HCT116 (cell line): ENCODE results near the gene RPS27. TPM values are rescaled to one million over a fixed set of nuclear protein-coding genes. Genes with fewer than 3 reads are reported as not detected.
A peak's percentile ranks its signal among the peaks of the same experiment; 100 is the strongest.

ENCODE experiments used
- ATAC-seq: fragments of 200-7000 bp; cut with Tn5 transposase; 2 replicates; pipeline ENCODE4 v1.9.1; 2020; ENCODE audit warnings: mild to moderate bottlenecking, moderate library complexity
- BruUV-seq: library from RNA; stranded (reverse); fragments of 400-500 nt; replicated peaks from 2 replicates; lab custom pipeline; 2021; lab: Mats Ljungman, UMichigan
- CTCF ChIA-PET: fragments of 300-600 bp; sonication (Branson Sonifier 250); formaldehyde crosslinking; loops from one replicate; lab custom pipeline; 2021; ENCODE audit warnings: antibody characterized with exemption; lab: Charles Lee
- POLR2A ChIA-PET: fragments of 300-600, 350-600 bp; sonication (Branson Sonifier 250); formaldehyde crosslinking; loops from one replicate; lab custom pipeline; 2021; ENCODE audit warnings: antibody characterized with exemption; lab: Charles Lee
- RAD21 ChIA-PET, 2 experiments: fragments of 300-600 bp; sonication (Branson Sonifier 250); formaldehyde crosslinking; loops; one replicate each; lab custom pipeline; 2023; ENCODE audit warnings: low total read pairs in 2 of 2; ENCODE audit not compliant: uncharacterized antibody in 2 of 2, unreplicated experiment in 2 of 2, low non-redundant PET in 1 of 2; lab: Charles Lee
- DNase-seq: peaks from one replicate; pipeline ENCODE4 v3.0.0-alpha.2; 2010; ENCODE audit warnings: low read depth, low spot score
- H2AFZ ChIP-seq: fragments of 200-600 bp; shearing (Covaris generic), sonication (generic); 2 replicates; pipeline ENCODE4 v1.6.1; 2017; ENCODE audit warnings: low read depth, mixed run types, mixed read lengths, antibody characterized with exemption, low read length; ENCODE audit not compliant: poor library complexity, severe bottlenecking
- H3K27ac ChIP-seq: 2 replicates; pipeline ENCODE4 v1.5.1; 2012; ENCODE audit warnings: low read depth, low read length
- H3K27me3 ChIP-seq: fragments of 200-600 bp; sonication (generic); 2 replicates; pipeline ENCODE4 v1.6.1; 2016; ENCODE audit warnings: mixed run types, low read length, mixed read lengths; ENCODE audit not compliant: insufficient read depth
- H3K36me3 ChIP-seq, 2 experiments: fragments of 200-500 bp in 1 of 2; fragments of 200-600 bp in 1 of 2; sonication (Bioruptor generic) in 1 of 2; sonication (generic) in 1 of 2; 2 replicates each; pipeline versions ENCODE4 v1.5.1 to v1.6.1; 2014 to 2016; ENCODE audit warnings: low read length in 2 of 2, inconsistent platforms in 1 of 2, mixed read lengths in 1 of 2, mixed run types in 1 of 2; ENCODE audit not compliant: insufficient read depth in 2 of 2, control insufficient read depth in 1 of 2
- H3K4me1 ChIP-seq, 2 experiments: fragments of 200-600 bp in 1 of 2; sonication (generic) in 1 of 2; 2 replicates each; pipeline versions ENCODE4 v1.5.1 to v1.6.1; 2012 to 2017; ENCODE audit warnings: low read length in 2 of 2, inconsistent platforms in 1 of 2, mild to moderate bottlenecking in 1 of 2, mixed read lengths in 1 of 2, mixed run types in 1 of 2, moderate library complexity in 1 of 2; ENCODE audit not compliant: insufficient read depth in 2 of 2, control insufficient read depth in 1 of 2
- H3K4me2 ChIP-seq: fragments of 200-600 bp; sonication (generic); 2 replicates; pipeline ENCODE4 v1.6.1; 2017; ENCODE audit warnings: mixed run types, low read length, mixed read lengths
- H3K4me3 ChIP-seq, 2 experiments: fragments of 200-600 bp in 1 of 2; sonication (generic) in 1 of 2; replicated peaks in 1 of 2; 2 replicates each; pipeline ENCODE4 v1.5.1; 2011 to 2016; ENCODE audit warnings: low read length in 2 of 2, control low read depth in 1 of 2, low read depth in 1 of 2, mild to moderate bottlenecking in 1 of 2, mixed read lengths in 1 of 2, mixed run types in 1 of 2
- H3K79me2 ChIP-seq: fragments of 200-600 bp; sonication (generic); 2 replicates; pipeline ENCODE4 v1.6.1; 2017; ENCODE audit warnings: mild to moderate bottlenecking, mixed run types, low read length, moderate library complexity, mixed read lengths; ENCODE audit not compliant: insufficient read depth
- H3K9ac ChIP-seq: fragments of 200-600 bp; sonication (generic); 2 replicates; pipeline ENCODE4 v1.6.1; 2016; ENCODE audit warnings: low read length, mixed read lengths
- H3K9me2 ChIP-seq: fragments of 200-600 bp; sonication (generic), shearing (Covaris generic); 2 replicates; pipeline ENCODE4 v1.6.1; 2017; ENCODE audit warnings: mixed run types, mild to moderate bottlenecking, moderate library complexity; ENCODE audit not compliant: insufficient read depth
- H3K9me3 ChIP-seq, 2 experiments: fragments of 200-500 bp in 1 of 2; fragments of 200-600 bp in 1 of 2; sonication (Bioruptor generic) in 1 of 2; sonication (generic) in 1 of 2; 2 replicates each; pipeline ENCODE4 v1.6.1; 2014 to 2017; ENCODE audit warnings: low read length in 2 of 2, mixed read lengths in 2 of 2, inconsistent platforms in 1 of 2, low read depth in 1 of 2, mild to moderate bottlenecking in 1 of 2, mixed run types in 1 of 2, moderate library complexity in 1 of 2; ENCODE audit not compliant: control insufficient read depth in 1 of 2, insufficient read depth in 1 of 2
- H4K20me1 ChIP-seq: fragments of 200-600 bp; sonication (generic), shearing (Covaris generic); 2 replicates; pipeline ENCODE4 v1.6.1; 2017; ENCODE audit warnings: mixed run types, mild to moderate bottlenecking, moderate library complexity; ENCODE audit not compliant: insufficient read depth
- CEBPB ChIP-seq: IDR thresholded peaks from 2 replicates; pipeline ENCODE4 v1.6.1; 2012; ENCODE audit warnings: low read depth
- EGR1 ChIP-seq: IDR thresholded peaks from 2 replicates; pipeline ENCODE4 v1.6.1; 2012; ENCODE audit warnings: low read depth
- ELF1 ChIP-seq: IDR thresholded peaks from 2 replicates; pipeline ENCODE4 v1.6.1; 2012; ENCODE audit warnings: low read depth, borderline replicate concordance
- EZH2phosphoT487 ChIP-seq: fragments of 200-600 bp; IDR thresholded peaks from 2 replicates; pipeline ENCODE4 v1.6.1; 2018; ENCODE audit warnings: antibody characterized with exemption, borderline replicate concordance
- FOSL1 ChIP-seq: IDR thresholded peaks from 2 replicates; pipeline ENCODE4 v1.6.1; 2012; ENCODE audit warnings: low read depth
- JUND ChIP-seq: IDR thresholded peaks from 2 replicates; pipeline ENCODE4 v1.6.1; 2012
- POLR2A ChIP-seq: IDR thresholded peaks from 2 replicates; pipeline ENCODE4 v1.7.0; 2011; ENCODE audit warnings: borderline replicate concordance; ENCODE audit not compliant: insufficient read depth, insufficient read length; ENCODE audit errors: extremely low read depth
- RAD21 ChIP-seq: IDR thresholded peaks from 2 replicates; pipeline ENCODE4 v1.6.1; 2012; ENCODE audit warnings: low read depth, mild to moderate bottlenecking
- SIN3A ChIP-seq: IDR thresholded peaks from 2 replicates; pipeline ENCODE4 v1.6.1; 2012; ENCODE audit warnings: low read depth
- SP1 ChIP-seq: IDR thresholded peaks from 2 replicates; pipeline ENCODE4 v1.6.1; 2012; ENCODE audit warnings: low read depth
- SRF ChIP-seq: IDR thresholded peaks from 2 replicates; pipeline ENCODE4 v1.6.1; 2012; ENCODE audit warnings: low read depth
- TCF7L2 ChIP-seq: IDR thresholded peaks from 2 replicates; pipeline ENCODE4 v1.7.0; 2011; ENCODE audit warnings: borderline replicate concordance, inconsistent platforms; ENCODE audit not compliant: insufficient read depth, insufficient read length; ENCODE audit errors: extremely low read depth
- YY1 ChIP-seq: IDR thresholded peaks from 2 replicates; pipeline ENCODE4 v1.6.1; 2011; ENCODE audit warnings: low read length, low read depth, moderate library complexity, mild to moderate bottlenecking; ENCODE audit not compliant: insufficient replicate concordance; ENCODE audit errors: extremely low read depth
- ZFX ChIP-seq: fragments of 450-650 bp; IDR thresholded peaks from 2 replicates; pipeline ENCODE4 v1.6.1; 2017
- ZNF274 ChIP-seq: fragments of 200-500 bp; sonication (Bioruptor generic); IDR thresholded peaks from 2 replicates; pipeline ENCODE4 v1.6.1; 2014; ENCODE audit warnings: mild to moderate bottlenecking, low read depth, low read length, inconsistent platforms
- intact Hi-C: fragments of 100-400 bp; cut with micrococcal nuclease; formaldehyde crosslinking; loops from 2 replicates; pipeline ENCODE4 v1.10.0; 2022
- total RNA-seq: library from RNA; stranded (reverse); gene quantifications from one replicate; pipeline ENCODE4 v1.2.1, GENCODE V29; 2021; ENCODE audit not compliant: unreplicated experiment
- TF ChIP-seq, protein P1 (sequence below): IDR thresholded peaks from 2 replicates; pipeline ENCODE4 v1.6.1; 2012

Gene RPS27
- total RNA-seq, 1 experiment from 2014 or later: 1,905 TPM

DNA sequence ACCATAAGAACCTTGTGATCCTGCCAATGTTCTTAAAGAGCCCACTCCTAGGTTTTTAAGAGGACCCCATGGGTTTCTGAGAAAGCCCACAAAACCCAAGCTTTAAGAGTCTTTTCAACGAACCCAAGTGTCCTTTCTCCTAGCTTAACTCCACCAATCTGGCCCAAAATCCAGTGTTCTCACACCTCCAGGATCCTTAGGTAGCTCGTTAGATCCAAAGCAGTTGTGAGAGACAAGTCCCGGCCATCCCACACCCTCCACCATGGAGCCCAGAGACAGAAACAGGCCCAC, 45.8 kb upstream of the RPS27 start:
- H3K36me3 ChIP-seq: peaks cover 9 to 21% of the 10 kb centered on the region in 2 experiments; a peak in 3 of 4 replicates
- CTCF ChIA-PET: no interaction called here
- H3K27me3 ChIP-seq: no peaks in the 10 kb centered on the region
- H3K9me2 ChIP-seq: no peaks in the 10 kb centered on the region
- no peaks in the 10 kb centered on the region for H4K20me1 ChIP-seq
- TF ChIP-seq POLR2A (no peak), EGR1 (no peak), SP1 (no peak), FOSL1 (no peak), TCF7L2 (no peak), SRF (no peak), JUND (no peak)
- peaks cover 24% of the 10 kb centered on the region; the same call in 1 of the 2 replicates for H3K79me2 ChIP-seq
- POLR2A ChIA-PET: interaction anchor here (1.3 to 2.4 kb wide), 3 partner anchors 12 to 23 kb away, joined by 3 to 8 read pairs (median 4); partner anchors contain the start of genes CREB3L4 and SLC39A1
- intact Hi-C loops: no loop called here
- H2AFZ ChIP-seq: no peak overlapping the region
- H3K4me3 ChIP-seq: peak overlapping the region; percentile 83 to 91
- peak overlapping the region; percentile 90 for H3K4me2 ChIP-seq
- H3K9ac ChIP-seq: peak overlapping the region; percentile 95
- BruUV-seq: TSS peak; percentile 30
- ATAC-seq (no peak), DNase-seq (no peak)
- RAD21 ChIA-PET: no interaction called here
- no peaks in the 10 kb centered on the region for H3K9me3 ChIP-seq
- peak overlapping the region; percentile 98 for H3K27ac ChIP-seq
- peaks cover 6 to 18% of the 10 kb centered on the region in 2 experiments; a peak in 3 of 4 replicates for H3K4me1 ChIP-seq

DNA sequence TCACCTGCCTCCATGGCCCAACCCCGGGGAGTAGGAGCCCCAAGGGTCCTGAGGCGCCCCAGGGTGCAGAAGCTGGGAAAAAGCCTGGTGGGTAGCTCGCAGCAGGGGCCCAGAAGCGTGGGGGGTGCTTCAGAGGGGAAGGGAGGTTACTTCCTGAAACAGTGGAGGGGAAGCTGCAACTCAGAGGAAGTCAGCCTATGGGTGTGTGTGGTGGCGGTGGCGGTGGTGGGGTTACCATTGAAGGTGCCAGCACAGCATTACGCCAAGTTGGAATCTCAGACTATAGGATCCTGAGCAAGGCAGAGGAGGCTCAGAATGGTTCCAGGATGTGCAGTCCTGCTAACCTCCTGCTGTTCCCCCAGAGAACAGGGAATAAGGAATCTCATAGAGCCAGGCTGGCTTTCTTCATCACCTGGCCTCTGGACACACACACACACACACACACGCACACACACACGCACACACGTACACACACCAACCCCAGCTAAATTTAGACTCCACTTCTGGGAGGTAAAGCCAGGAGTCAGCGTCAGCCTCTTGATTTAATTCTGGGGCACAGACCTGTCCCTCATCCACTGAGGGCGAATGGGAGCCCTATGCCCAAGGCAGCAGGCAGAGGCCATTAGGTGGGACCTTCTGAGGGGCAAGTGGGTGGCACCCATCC, 45.3 kb upstream of the RPS27 start:
- DNase-seq (no peak), ATAC-seq (peak; percentile 37)
- BruUV-seq: no TSS peak
- Histone ChIP-seq H3K27me3 (no peaks in the 10 kb centered on the region), H3K4me2 (peak overlapping the region; percentile 90), H3K9ac (peak overlapping the region; percentile 95), H2AFZ (no peak overlapping the region), H3K4me1 (peaks cover 6 to 18% of the 10 kb centered on the region in 2 experiments; a peak in 3 of 4 replicates), H3K4me3 (peak overlapping the region; percentile 83 to 91), H3K9me3 (no peaks in the 10 kb centered on the region), H3K79me2 (peaks cover 24% of the 10 kb centered on the region; the same call in 1 of the 2 replicates), H4K20me1 (no peaks in the 10 kb centered on the region), H3K36me3 (peaks cover 9 to 18% of the 10 kb centered on the region in 2 experiments; a peak in 3 of 4 replicates), H3K9me2 (no peaks in the 10 kb centered on the region), H3K27ac (peak overlapping the region; percentile 98)
- POLR2A ChIA-PET: interaction anchor here (1.3 to 2.4 kb wide), 2 partner anchors 12 to 22 kb away, joined by 3 to 8 read pairs; partner anchors contain the start of gene CREB3L4
- CTCF ChIA-PET: interaction anchor here (1.6 to 1.9 kb wide), 4 partner anchors 16 to 41 kb away, joined by 5 to 9 read pairs (median 8); partner anchors contain the start of genes RAB13 and SLC39A1
- TF ChIP-seq EGR1: no peak
- no peak for TF ChIP-seq SIN3A
- TF ChIP-seq ZFX: no peak
- TF ChIP-seq YY1: no peak
- no peak for TF ChIP-seq ELF1
- no peak for TF ChIP-seq RAD21
- TF ChIP-seq EZH2phosphoT487: no peak
- no peak for TF ChIP-seq CEBPB
- TF ChIP-seq TCF7L2: no peak
- TF ChIP-seq ZNF274: no peak
- no peak for TF ChIP-seq SRF
- TF ChIP-seq, protein P1, sequence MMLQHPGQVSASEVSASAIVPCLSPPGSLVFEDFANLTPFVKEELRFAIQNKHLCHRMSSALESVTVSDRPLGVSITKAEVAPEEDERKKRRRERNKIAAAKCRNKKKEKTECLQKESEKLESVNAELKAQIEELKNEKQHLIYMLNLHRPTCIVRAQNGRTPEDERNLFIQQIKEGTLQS: no peak
- RAD21 ChIA-PET: no interaction called here
- intact Hi-C loops: no loop called here
